ENCODE data around the gene MAN2A2.

DNA sequence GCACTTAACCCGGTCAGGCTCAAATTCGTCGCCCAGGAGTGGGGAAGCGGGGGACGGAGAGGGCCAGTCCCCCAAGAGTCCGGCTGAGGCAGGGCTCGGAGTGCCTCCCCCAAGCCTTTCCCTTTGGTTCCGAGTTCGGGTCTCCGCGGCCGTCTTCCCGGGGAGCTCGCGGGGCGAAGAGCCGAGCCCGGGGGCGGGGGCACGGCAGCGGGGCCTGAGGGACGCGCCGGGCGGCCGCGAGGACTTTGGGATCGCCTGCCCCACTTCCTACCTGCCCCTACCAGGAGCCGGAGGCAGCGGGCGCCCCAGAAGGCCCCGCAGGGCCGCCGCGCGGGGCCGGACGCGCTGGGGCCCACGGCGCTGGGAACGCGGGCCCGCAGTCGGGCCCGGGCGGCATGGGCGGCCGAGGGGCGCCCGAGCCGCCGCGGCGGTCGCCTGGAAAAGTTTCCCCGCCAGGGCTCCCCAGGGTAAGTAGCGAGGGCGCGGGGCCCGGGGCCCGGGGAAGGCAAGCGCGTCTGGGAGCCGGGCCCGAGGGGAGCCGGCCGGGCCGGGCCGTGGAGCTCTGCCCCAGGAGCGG is 31.9 kb upstream of the MAN2A2 start:
- TF ChIP-seq POLR2AphosphoS5 (IDR thresholded peaks at IDR 0.05) (no peak), CTCF (IDR thresholded peaks at IDR 0.05) (no peak), EP300 (IDR thresholded peaks at IDR 0.05) (no peak)

Measured in stomach (tissue), 4 donors.